Activated T-helper 17 cell treated with anti-CD3 and anti-CD28 coated beads, Interleukin-2, amount 50 U/mL, for 72 hours (primary cell): Measurements from ENCODE around the gene AIMP1. TPM values are rescaled to one million over a fixed set of nuclear protein-coding genes. Genes with fewer than 3 reads are reported as not detected.

Source experiments
- ATAC-seq: fragments of 150-1000 bp; cut with Tn5 transposase; replicated peaks from 2 replicates; pipeline ENCODE4 v1.10.0; 2021; ENCODE audit warnings: mild to moderate bottlenecking, moderate library complexity
- H3K27ac Mint-ChIP-seq: one replicate; pipeline ENCODE4 v1.8.0; 2022; ENCODE audit warnings: mixed read lengths
- H3K27me3 Mint-ChIP-seq: one replicate; pipeline ENCODE4 v1.8.0; 2022; ENCODE audit warnings: mixed read lengths
- H3K36me3 Mint-ChIP-seq: one replicate; pipeline ENCODE4 v1.8.0; 2022; ENCODE audit warnings: low read depth, mild to moderate bottlenecking, mixed read lengths
- H3K4me1 Mint-ChIP-seq: one replicate; pipeline ENCODE4 v1.8.0; 2022; ENCODE audit warnings: mixed read lengths
- H3K4me3 Mint-ChIP-seq: one replicate; pipeline ENCODE4 v1.8.0; 2022; ENCODE audit warnings: mild to moderate bottlenecking, mixed read lengths
- H3K9me3 Mint-ChIP-seq: one replicate; pipeline ENCODE4 v1.8.0; 2022; ENCODE audit warnings: mixed read lengths
- total RNA-seq, 2 donors: library from RNA; stranded (reverse); gene quantifications; one replicate each; pipeline ENCODE4 v1.2.3, GENCODE V29; 2022

Gene AIMP1
- 10 to 100 TPM; 55.3 to 56.0 TPM for total RNA-seq

DNA sequence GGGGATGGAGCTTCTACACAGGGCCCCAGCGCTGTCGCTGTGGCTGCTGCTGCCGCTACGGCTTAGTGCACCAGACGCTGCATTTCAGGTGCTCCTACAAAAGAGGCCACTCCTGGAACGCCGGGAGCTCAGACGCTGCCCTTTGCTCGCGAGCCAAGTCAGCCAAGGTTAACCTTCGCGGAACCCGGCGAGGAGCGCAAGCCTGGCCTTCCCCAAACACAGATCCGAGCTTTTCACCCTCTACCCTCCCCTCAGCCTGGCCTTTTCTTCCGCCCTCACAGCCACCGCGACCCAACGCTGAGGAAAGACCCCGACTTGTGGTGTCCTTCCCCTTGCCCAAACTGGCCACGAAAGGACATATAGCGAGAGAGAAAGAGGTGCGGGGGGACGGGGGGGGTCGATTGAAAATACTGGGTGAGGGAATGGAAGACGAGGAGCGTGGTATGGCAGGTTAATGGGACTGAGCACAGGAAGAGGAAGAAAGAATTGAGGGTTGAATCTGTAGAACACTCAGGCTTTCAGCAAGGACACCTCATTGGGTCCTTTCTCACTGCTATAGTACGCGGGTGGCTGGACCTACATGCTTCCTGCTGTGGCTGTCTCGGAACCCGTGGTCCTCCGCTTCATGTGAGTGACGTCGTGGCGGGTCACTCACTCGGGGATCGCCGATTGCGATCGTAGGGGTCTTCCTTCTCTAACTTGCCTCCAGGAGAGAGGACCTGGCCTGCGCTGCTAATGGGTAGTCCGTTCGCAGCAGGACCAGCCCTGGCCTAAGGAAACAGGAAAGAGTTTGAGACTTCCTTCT is at the start of gene AIMP1, which contains the start of gene TBCK:
Gene AIMP1, plus strand, starts transcription at position 583 of the 805 bp plus-strand sequence. CDS start 8,460 bp downstream, outside the sequence.
Gene TBCK, minus strand, starts transcription at position 242 of the 805 bp plus-strand sequence. CDS start 7,249 bp downstream, outside the sequence.
- Mint-ChIP-seq H3K27me3 (no peaks in the 10 kb centered on the region), H3K4me3 (no peak within 1 kb of the TSS), H3K4me1 (peaks cover 23% of the 10 kb centered on the region), H3K9me3 (no peaks in the 10 kb centered on the region), H3K27ac (no peak within 1 kb of the TSS), H3K36me3 (peaks cover 29% of the 10 kb centered on the region)
- peak; percentile 76 for ATAC-seq

DNA sequence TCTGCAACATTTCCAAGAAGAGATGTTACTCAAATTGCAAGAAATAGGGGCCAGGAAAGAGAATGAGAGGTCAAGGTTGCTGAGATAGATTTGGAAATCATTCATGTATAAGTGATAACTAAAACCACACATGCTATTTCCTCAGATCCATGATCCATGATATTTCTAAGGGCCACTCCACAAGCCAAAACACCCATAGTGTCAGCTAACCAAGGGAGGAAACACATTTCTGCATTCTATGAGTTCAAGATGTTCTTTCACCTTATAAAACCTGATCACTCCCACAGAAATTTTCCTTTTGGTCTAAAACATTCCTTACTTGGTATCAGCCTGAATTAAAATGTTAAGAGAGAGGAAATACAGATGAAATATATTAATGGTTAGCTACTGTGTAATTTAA is 47.6 kb upstream of the AIMP1 start:
- Mint-ChIP-seq H3K9me3 (no peaks in the 10 kb centered on the region), H3K27me3 (no peaks in the 10 kb centered on the region), H3K36me3 (no peaks in the 10 kb centered on the region), H3K4me1 (no peaks in the 10 kb centered on the region), H3K4me3 (no peak overlapping the region), H3K27ac (no peak overlapping the region)
- no peak for ATAC-seq

DNA sequence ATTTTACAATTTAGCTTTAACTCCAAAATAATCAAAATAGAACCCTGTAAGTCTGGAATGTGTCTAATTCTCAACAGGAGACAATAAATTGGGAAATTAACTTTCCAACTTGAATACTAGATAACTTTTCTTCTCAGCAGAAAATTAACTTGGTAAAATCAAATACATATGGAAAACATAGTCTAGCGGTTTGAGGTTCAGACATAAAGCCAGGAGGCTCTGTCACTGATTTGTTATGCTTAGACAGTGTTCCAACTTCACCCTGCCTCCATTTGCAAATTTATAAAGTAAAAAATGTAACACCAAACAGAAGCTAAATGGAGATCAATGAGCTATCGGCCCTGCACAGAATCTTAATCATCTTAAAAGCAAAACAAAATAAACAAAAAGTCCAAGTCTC is 46.6 kb upstream of the AIMP1 start:
- Mint-ChIP-seq H3K27ac (no peak overlapping the region), H3K36me3 (peaks cover 6% of the 10 kb centered on the region), H3K4me3 (no peak overlapping the region), H3K9me3 (no peaks in the 10 kb centered on the region), H3K4me1 (peaks cover 5% of the 10 kb centered on the region), H3K27me3 (no peaks in the 10 kb centered on the region)
- no peak for ATAC-seq

DNA sequence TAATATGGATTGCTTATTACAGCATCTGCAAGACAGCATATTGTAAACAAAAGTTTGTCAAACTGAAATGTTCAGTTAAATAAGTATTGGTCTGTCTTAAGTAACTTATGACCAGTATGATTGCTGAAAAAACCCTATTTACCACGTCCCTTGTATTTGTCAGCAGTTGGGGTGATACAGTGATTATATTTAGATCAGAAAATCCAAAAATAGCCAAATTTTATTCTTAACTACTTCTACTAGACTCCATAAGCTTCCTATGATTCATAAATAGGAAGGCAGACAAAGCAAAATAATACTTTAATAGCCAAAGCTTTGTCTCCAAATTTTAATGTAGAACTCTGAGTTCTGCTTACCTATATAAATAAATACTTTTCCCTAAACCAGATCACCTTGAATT is 45.6 kb upstream of the AIMP1 start:
- no peak for ATAC-seq
- Mint-ChIP-seq H3K27me3 (no peaks in the 10 kb centered on the region), H3K36me3 (peaks cover 9% of the 10 kb centered on the region), H3K4me1 (peaks cover 5% of the 10 kb centered on the region), H3K27ac (no peak overlapping the region), H3K9me3 (no peaks in the 10 kb centered on the region), H3K4me3 (no peak overlapping the region)

DNA sequence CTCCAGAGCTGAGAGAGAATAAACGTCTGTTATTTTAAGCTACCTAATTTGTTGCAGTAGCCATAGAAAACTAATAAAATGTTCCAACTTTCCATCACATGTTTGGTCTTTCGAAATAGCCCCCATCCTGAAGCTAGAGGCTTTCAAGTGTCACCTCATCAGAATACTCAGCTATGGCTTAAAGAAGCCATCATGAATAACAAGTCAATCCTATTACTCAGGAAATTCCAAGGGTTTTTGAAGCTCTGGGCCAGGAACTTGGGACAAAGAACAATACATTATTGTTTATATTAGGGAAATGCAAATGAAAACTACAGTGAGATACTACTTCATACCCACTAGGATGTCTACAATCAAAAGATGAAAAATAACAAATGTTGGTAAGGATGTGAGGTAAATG is 42.5 kb upstream of the AIMP1 start:
- Mint-ChIP-seq H3K36me3 (peaks cover 9% of the 10 kb centered on the region), H3K27ac (no peak overlapping the region), H3K4me3 (no peak overlapping the region), H3K9me3 (no peaks in the 10 kb centered on the region), H3K27me3 (no peaks in the 10 kb centered on the region), H3K4me1 (peaks cover 5% of the 10 kb centered on the region)
- ATAC-seq, result no peak

DNA sequence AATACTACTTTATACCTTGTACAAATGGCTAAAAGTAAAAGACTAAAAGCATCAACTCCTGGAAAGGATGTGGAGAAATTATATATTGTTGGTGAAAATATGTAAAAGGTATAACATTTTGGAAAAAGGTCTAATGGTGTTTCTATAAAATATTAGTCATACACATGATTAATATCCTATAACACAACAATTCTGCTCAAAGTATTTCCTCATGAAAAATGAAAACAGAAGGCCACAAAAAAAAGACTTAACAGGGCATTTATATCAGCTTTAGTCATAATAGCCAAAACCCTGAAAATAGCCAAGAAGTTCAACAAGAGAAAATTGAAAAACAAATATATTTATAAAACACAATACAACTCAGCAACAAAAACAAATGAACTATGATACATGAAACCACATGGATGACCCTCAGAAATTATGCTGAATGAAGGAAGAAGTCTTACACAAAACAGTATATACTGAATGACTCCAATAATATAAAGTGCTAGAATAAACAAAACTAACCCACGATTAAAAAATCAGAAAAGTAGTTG is 39.1 kb upstream of the AIMP1 start:
- no peak for ATAC-seq
- Mint-ChIP-seq H3K4me3 (no peak overlapping the region), H3K36me3 (peaks cover 11% of the 10 kb centered on the region), H3K27ac (no peak overlapping the region), H3K4me1 (peaks cover 5% of the 10 kb centered on the region), H3K27me3 (no peaks in the 10 kb centered on the region), H3K9me3 (no peaks in the 10 kb centered on the region)

DNA sequence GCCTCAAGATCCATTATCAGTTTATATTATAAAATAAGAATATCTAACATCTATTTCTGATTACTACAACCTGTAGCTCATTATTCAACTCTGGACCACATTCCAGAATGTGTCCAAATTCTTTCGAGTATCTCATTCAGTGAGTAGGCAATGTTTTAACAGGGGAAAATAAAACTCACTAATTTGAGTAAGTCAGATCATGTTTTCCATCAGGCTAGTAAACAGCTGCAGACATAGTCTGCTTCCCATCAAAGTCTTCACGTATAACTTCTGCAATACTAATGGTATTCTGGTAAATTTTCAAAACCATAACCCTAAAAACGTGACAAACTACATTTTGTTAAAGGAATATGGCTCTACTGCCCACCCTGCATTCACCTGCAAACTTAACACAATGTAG is 32.1 kb upstream of the AIMP1 start:
- Mint-ChIP-seq H3K9me3 (no peaks in the 10 kb centered on the region), H3K27ac (no peak overlapping the region), H3K4me3 (no peak overlapping the region), H3K4me1 (no peaks in the 10 kb centered on the region), H3K36me3 (peaks cover 30% of the 10 kb centered on the region), H3K27me3 (no peaks in the 10 kb centered on the region)
- ATAC-seq, result no peak

DNA sequence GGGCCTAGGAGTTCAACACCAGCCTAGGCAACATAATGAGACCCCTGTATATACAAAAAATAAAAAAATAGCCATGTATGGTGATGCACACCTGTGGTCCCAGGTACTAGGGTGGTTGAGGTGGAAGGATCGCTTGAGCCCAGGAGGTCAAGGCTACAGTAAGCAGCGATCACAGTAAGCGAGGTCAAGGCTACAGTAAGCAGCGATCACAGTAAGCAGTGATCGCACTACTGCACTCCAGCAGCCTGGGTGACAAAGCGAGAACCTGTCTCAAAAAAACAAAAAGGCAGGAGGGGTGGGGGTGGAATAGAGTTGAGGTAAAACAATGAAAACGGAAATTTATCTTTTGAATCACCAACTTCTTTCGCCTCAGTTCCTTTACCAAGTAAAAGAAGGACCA is 29.7 kb upstream of the AIMP1 start:
- peaks cover 39% of the 10 kb centered on the region for H3K36me3 Mint-ChIP-seq
- H3K27me3 Mint-ChIP-seq, result no peaks in the 10 kb centered on the region
- H3K4me1 Mint-ChIP-seq, result no peaks in the 10 kb centered on the region
- no peak for ATAC-seq
- no peak overlapping the region for H3K4me3 Mint-ChIP-seq
- no peaks in the 10 kb centered on the region for H3K9me3 Mint-ChIP-seq
- no peak overlapping the region for H3K27ac Mint-ChIP-seq

DNA sequence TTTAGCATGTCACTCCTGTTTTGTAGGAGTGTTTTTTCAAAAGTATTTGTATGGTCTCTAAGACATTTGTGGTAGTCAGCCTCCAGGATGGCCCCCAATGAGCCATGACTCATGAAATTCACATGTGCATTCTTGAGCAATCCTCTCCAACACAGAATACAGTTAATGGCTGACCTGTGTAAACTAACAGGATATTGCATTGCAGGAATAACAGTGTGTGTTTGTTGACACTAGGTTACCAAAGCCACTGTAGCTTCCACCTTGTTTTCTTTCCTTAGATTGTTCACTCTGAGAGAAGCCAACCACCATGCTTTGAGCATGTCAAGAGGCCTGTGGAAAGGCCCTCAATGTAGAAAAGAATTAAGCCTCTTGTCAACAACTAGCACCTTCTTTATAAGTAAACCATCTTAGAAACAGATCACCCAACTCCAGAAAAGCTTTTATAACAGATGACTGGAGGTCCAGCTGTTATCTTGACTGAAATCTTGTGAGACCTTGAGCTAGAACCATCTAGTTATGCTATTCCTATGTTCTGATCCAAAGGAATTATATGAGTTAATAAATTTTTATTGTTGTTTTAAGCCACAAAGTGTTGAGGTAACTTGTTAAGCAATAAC is 28.9 kb upstream of the AIMP1 start:
- no peaks in the 10 kb centered on the region for H3K27me3 Mint-ChIP-seq
- no peak overlapping the region for H3K4me3 Mint-ChIP-seq
- H3K9me3 Mint-ChIP-seq, result no peaks in the 10 kb centered on the region
- H3K27ac Mint-ChIP-seq, result no peak overlapping the region
- ATAC-seq, result no peak
- H3K36me3 Mint-ChIP-seq, result peaks cover 41% of the 10 kb centered on the region
- H3K4me1 Mint-ChIP-seq, result no peaks in the 10 kb centered on the region

DNA sequence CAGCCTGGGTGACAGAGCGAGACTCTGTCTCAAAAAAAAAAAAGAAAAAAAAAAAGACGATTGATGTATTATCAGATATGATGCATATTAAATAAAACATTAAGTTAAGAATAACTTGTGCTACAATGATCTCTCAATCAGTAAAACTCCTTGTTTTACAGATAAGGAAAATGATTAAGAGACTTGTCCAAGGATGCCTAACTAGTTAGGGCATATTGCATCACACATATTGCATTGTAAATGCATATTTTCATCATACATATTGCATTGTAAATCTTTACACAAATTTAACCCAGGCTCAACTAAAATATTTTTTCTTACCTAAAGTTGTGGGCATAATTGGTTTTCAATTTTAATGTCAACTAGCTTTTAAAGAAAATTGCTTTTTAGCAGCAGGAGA is 26.6 kb upstream of the AIMP1 start:
- H3K9me3 Mint-ChIP-seq, result no peaks in the 10 kb centered on the region
- H3K4me1 Mint-ChIP-seq, result no peaks in the 10 kb centered on the region
- no peaks in the 10 kb centered on the region for H3K27me3 Mint-ChIP-seq
- no peak overlapping the region for H3K27ac Mint-ChIP-seq
- ATAC-seq, result no peak
- H3K4me3 Mint-ChIP-seq, result no peak overlapping the region
- peaks cover 48% of the 10 kb centered on the region for H3K36me3 Mint-ChIP-seq

DNA sequence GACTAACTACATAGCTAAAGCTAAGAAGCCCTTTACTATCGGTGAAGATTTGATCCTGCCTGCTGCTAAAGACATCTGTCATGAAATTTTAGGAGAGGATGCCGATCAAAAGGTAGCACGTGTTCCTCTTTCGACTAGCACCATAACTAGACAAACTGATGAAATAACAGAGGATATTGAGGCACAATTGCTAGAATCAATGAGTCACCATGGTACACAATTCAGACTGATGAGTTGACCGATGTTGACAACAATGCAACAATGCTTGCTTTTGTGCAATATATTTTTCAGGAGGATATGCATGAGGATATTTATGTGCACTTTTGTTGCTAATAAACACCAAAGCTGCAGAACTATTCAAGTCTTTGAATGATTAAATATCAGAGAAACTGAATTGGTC is 24.7 kb upstream of the AIMP1 start:
- no peaks in the 10 kb centered on the region for H3K9me3 Mint-ChIP-seq
- no peaks in the 10 kb centered on the region for H3K4me1 Mint-ChIP-seq
- H3K27ac Mint-ChIP-seq, result no peak overlapping the region
- no peaks in the 10 kb centered on the region for H3K27me3 Mint-ChIP-seq
- ATAC-seq, result no peak
- no peak overlapping the region for H3K4me3 Mint-ChIP-seq
- H3K36me3 Mint-ChIP-seq, result peaks cover 67% of the 10 kb centered on the region

DNA sequence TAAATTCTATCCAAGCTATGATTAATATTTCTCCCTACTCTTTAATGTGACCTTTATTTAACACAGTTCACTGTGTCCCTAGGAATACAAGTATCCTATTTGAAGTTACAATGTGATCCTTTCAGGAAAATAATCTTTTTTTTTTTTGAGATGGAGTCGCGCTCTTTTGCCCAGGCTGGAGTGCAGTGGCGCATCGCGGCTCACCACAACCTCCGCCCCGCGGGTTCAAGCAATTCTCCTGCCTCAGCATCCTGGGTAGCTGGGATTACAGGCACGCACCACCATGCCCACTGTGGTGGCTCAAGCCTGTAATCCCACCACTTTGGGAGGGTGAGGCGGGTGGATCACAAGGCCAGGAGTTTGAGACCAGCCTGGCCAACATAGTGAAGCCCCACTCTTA is 22.3 kb upstream of the AIMP1 start:
- ATAC-seq, result no peak
- H3K27ac Mint-ChIP-seq, result no peak overlapping the region
- no peaks in the 10 kb centered on the region for H3K4me1 Mint-ChIP-seq
- no peak overlapping the region for H3K4me3 Mint-ChIP-seq
- H3K27me3 Mint-ChIP-seq, result no peaks in the 10 kb centered on the region
- H3K9me3 Mint-ChIP-seq, result no peaks in the 10 kb centered on the region
- peaks cover 75% of the 10 kb centered on the region for H3K36me3 Mint-ChIP-seq

DNA sequence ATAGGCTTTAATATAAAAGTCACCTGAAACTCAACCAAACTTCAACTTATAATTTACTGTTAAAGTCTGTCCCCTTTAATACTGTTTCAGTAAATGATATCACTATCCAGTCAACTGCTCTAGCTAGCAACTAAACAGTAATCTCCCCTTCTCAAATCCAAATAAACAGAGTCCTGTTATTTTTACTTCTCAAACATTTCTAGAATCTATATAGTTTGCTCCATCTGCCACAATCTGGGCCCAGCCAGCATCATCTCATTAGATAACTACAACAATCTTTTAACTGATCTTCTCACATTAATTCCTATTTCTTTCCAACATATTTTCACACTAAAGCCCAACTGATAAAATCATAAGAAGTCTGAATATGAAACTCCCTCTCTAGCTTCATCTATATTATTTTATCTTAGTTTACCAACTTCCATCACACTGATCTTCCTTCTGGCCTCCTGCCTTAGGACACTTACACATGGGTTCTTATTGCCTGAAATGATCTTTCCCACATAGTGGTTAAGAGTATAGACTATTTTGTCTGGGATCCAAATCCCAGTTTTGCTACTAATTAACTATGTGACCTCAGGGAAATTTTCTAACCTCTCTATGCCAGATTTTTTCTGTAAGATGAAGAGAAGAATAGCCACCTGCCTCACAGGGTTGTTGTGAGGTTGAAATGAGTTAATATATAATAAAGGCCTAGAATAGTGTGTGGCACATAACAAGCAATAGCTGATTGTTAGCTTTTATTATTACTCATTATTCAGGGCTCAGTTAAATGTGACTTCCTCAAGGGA is 18.9 kb upstream of the AIMP1 start:
- no peak for ATAC-seq
- Mint-ChIP-seq H3K9me3 (no peaks in the 10 kb centered on the region), H3K36me3 (peaks cover 80% of the 10 kb centered on the region), H3K4me1 (peaks cover 9% of the 10 kb centered on the region), H3K27ac (no peak overlapping the region), H3K27me3 (no peaks in the 10 kb centered on the region), H3K4me3 (no peak overlapping the region)

DNA sequence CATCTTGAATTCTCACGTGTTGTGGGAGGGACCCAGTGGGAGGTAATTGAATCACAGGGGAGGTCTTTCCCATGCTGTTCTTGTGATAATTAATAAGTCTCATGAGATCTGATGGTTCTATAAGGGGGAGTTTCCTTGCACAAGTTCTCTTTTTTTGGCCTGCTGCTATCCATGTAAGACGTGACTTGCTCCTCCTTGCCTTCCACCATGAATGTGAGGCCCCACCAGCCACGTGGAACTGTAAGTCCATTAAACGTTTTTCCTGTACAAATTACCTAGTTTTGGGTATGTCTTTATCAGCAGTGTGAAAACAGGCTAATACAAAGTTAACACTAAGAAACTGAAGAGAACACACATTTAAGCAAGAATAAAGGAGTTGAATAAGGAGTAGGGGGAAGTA is 16.4 kb upstream of the AIMP1 start:
- Mint-ChIP-seq H3K27me3 (no peaks in the 10 kb centered on the region), H3K4me3 (no peak overlapping the region), H3K4me1 (peaks cover 9% of the 10 kb centered on the region), H3K27ac (no peak overlapping the region), H3K36me3 (peaks cover 75% of the 10 kb centered on the region), H3K9me3 (no peaks in the 10 kb centered on the region)
- ATAC-seq, result no peak
